Ovary (tissue), 9 donors: ENCODE data around the gene ZFYVE26. TPM values are rescaled to one million over a fixed set of nuclear protein-coding genes. Genes with fewer than 3 reads are reported as not detected.
"Not testable (repeated sequence)": the region's sequence is repeated elsewhere in the genome, so short reads cannot be mapped to it uniquely, and the experiment has no call there.

Source experiments
- DNase-seq, 5 donors: peaks; one replicate each; pipeline ENCODE4 v3.0.0-alpha.2; 2019 to 2020
- H3K27ac ChIP-seq, 2 donors: fragments of 200-600 bp; one replicate each; pipeline versions ENCODE4 v1.5.1 to v1.8.0; 2019 to 2022
- H3K27me3 ChIP-seq: fragments of 200-600 bp; one replicate; pipeline ENCODE4 v1.8.0; 2022
- H3K36me3 ChIP-seq: fragments of 200-600 bp; sonication (generic); one replicate; pipeline ENCODE4 v1.5.1; 2019
- H3K4me1 ChIP-seq: one replicate; pipeline ENCODE4 v1.8.1; 2013; ENCODE audit warnings: mild to moderate bottlenecking, moderate library complexity; ENCODE audit not compliant: insufficient read depth
- H3K4me3 ChIP-seq: fragments of 200-600 bp; sonication (generic); one replicate; pipeline ENCODE4 v1.5.1; 2017
- H3K9me3 ChIP-seq, 2 donors: fragments of 200-600 bp in 1 of 2; sonication (generic) in 1 of 2; one replicate each; pipeline versions ENCODE4 v1.5.1 to v1.8.1; 2013 to 2019; ENCODE audit warnings: mild to moderate bottlenecking in 1 of 2, moderate library complexity in 1 of 2
- EP300 ChIP-seq: sonication (generic); formaldehyde crosslinking; IDR thresholded peaks from one replicate; pipeline ENCODE4 v1.6.1; 2017; ENCODE audit warnings: antibody characterized with exemption
- POLR2A ChIP-seq: fragments of 450-650 bp; IDR thresholded peaks from one replicate; pipeline ENCODE4 v1.6.1; 2017; ENCODE audit warnings: antibody characterized with exemption, mild to moderate bottlenecking, moderate library complexity
- WGBS, 3 donors: extraction: QIAGEN DNeasy Blood & Tissue Kit in 1 of 3; methylation state at CpG; one replicate each; pipeline versions ENCODE4 v1.1.5 to v1.1.7; 2013 to 2017; 5-methylcytosine and 5-hydroxymethylcytosine counted together
- intact Hi-C, 4 donors: fragments of 100-400 bp; cut with DNase I; formaldehyde crosslinking; loops; one replicate each; pipeline versions ENCODE4 v1.11.0 to v1.15.1; 2022 to 2023
- polyA plus RNA-seq, 2 donors: library from polyadenylated mRNA; stranded (reverse); fragments of 200-250 nt in 1 of 2; fragments of 350-450 nt in 1 of 2; fragmentation: Illumina TruSeq in 1 of 2; extraction: RNeasy Lipid Tissue Mini Kit (QIAGEN cat#74804) in 1 of 2; gene quantifications; one replicate each; pipeline ENCODE4 v1.2.3, GENCODE V29; 2013 to 2014
- total RNA-seq, 7 donors: library from RNA; depleted of rRNA in 2 of 7; stranded (reverse); fragments of >200 nt in 2 of 7; fragmentation: NEBNext Ultra II Directional in 3 of 7; extraction: Animal tissue kit (Norgen Biotek cat#: 25700) in 3 of 7; gene quantifications; one replicate each; pipeline versions ENCODE4 v1.1.0 to v1.2.4, GENCODE V29; 2016 to 2023
- TF ChIP-seq, protein P1 (sequence below), 3 donors: fragments of 450-650 bp in 2 of 3; fragments of 200-600 bp in 1 of 3; IDR thresholded peaks; one replicate each; pipeline versions ENCODE4 v1.5.1 to v1.8.0; 2016 to 2022; ENCODE audit warnings: antibody characterized with exemption in 3 of 3, mild to moderate bottlenecking in 1 of 3
- donor health status: DM: no; HTN: no; CAD: no; lungs with moderate emphysema.
- donor health status: DM: no; HTN: no; CAD: no.
- donor health status: Bipolar disorder and iron deficiency.
- donor health status: DM: yes; HTN: yes; CAD: no.
- donor health status: DM: no; HTN: no; CAD: no.
- donor health status: DM: yes; HTN: yes; CAD: no.

The ZFYVE26 gene
- total and polyA plus RNA-seq, 9 donors = 6.1 to 27.0 (median 20.3) TPM

GRCh38 chr14:67719866-67720265, 96.5 kb downstream of the ZFYVE26 start:
- Histone ChIP-seq H3K4me3 (no peak overlapping the region), H3K27me3 (no peaks in the 10 kb centered on the region), H3K36me3 (no peaks in the 10 kb centered on the region), H3K4me1 (peaks cover 2% of the 10 kb centered on the region), H3K27ac (no peak overlapping the region), H3K9me3 (no peaks in the 10 kb centered on the region)
- WGBS, 3 donors = 39 to 51% (median 47%) methylated on average over 2 of the region's 2 CpGs
- intact Hi-C loops = no loop called here
- TF ChIP-seq EP300 = no peak
- TF ChIP-seq, protein P1, sequence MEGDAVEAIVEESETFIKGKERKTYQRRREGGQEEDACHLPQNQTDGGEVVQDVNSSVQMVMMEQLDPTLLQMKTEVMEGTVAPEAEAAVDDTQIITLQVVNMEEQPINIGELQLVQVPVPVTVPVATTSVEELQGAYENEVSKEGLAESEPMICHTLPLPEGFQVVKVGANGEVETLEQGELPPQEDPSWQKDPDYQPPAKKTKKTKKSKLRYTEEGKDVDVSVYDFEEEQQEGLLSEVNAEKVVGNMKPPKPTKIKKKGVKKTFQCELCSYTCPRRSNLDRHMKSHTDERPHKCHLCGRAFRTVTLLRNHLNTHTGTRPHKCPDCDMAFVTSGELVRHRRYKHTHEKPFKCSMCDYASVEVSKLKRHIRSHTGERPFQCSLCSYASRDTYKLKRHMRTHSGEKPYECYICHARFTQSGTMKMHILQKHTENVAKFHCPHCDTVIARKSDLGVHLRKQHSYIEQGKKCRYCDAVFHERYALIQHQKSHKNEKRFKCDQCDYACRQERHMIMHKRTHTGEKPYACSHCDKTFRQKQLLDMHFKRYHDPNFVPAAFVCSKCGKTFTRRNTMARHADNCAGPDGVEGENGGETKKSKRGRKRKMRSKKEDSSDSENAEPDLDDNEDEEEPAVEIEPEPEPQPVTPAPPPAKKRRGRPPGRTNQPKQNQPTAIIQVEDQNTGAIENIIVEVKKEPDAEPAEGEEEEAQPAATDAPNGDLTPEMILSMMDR (IDR thresholded peaks at IDR 0.05) = no peak
- TF ChIP-seq POLR2A = no peak
- no peak for DNase-seq

GRCh38 chr14:67719385-67719784, 97.0 kb downstream of the ZFYVE26 start:
- intact Hi-C loops, DNase-seq, H3K27ac ChIP-seq, H3K9me3 ChIP-seq, H3K27me3 ChIP-seq, H3K4me3 ChIP-seq, H3K36me3 ChIP-seq, H3K4me1 ChIP-seq: not testable (repeated sequence)
- WGBS, 3 donors = 78 to 91% (median 82%) methylated on average over 3 of the region's 3 CpGs

- intact Hi-C loops = no loop called here
- 36 to 50% (median 43%) methylated on average over 2 of the region's 2 CpGs for WGBS, 3 donors
- Histone ChIP-seq H3K27ac (no peak overlapping the region), H3K36me3 (no peaks in the 10 kb centered on the region), H3K4me3 (no peak overlapping the region), H3K4me1 (peaks cover 2% of the 10 kb centered on the region), H3K9me3 (no peaks in the 10 kb centered on the region), H3K27me3 (no peaks in the 10 kb centered on the region)
- TF ChIP-seq, protein P1 (IDR thresholded peaks at IDR 0.05) = no peak
- TF ChIP-seq POLR2A = no peak
- no peak for TF ChIP-seq EP300
- DNase-seq = no peak
Measured at GRCh38 chr14:67718265-67718664, 98.1 kb downstream of the ZFYVE26 start.

- no peaks in the 10 kb centered on the region for H3K4me1 ChIP-seq
- no peak overlapping the region for H3K4me3 ChIP-seq
- no peaks in the 10 kb centered on the region for H3K36me3 ChIP-seq
- TF ChIP-seq EP300 = no peak
- TF ChIP-seq, protein P1 (IDR thresholded peaks at IDR 0.05) = no peak
- TF ChIP-seq POLR2A = no peak
- no peak overlapping the region for H3K27ac ChIP-seq
- WGBS, 3 donors = 92 to 97% (median 96%) methylated on average over 1 of the region's 1 CpG
- DNase-seq = no peak
- intact Hi-C loops = loop anchor here in 1 of 4 donors (1.0 kb wide), 1 partner anchor 26 kb away; no protein-coding TSS in a partner anchor
- no peaks in the 10 kb centered on the region for H3K9me3 ChIP-seq
- H3K27me3 ChIP-seq = no peaks in the 10 kb centered on the region
Measured at GRCh38 chr14:67717048-67717447, 99.3 kb downstream of the ZFYVE26 start.

DNA sequence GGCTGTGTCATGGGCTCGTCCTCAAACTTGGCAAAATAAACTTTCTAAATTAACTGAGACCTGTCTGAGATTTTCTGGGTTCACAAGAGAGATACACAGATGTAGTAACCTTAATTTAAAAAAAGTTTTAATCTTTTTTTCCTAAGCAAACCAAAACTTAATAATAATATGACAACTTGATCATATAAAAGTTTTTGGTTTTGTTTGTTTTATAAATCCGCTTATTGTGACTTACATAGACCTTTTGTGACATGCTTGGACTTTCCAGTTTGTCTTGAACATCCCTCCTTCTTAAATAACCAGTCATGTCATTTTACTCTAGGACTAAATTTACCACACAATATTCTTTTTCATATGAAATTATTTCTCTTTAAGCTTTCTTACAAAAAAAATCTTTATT, 106.2 kb downstream of the ZFYVE26 start:
- H3K9me3 ChIP-seq = no peaks in the 10 kb centered on the region
- H3K4me3 ChIP-seq = no peak overlapping the region
- DNase-seq = no peak
- intact Hi-C loops = no loop called here
- H3K27ac ChIP-seq = no peak overlapping the region
- TF ChIP-seq POLR2A (no peak), EP300 (no peak)
- TF ChIP-seq, protein P1 (IDR thresholded peaks at IDR 0.05) = no peak
- H3K36me3 ChIP-seq = no peaks in the 10 kb centered on the region
- H3K4me1 ChIP-seq = no peaks in the 10 kb centered on the region
- WGBS, 3 donors = 83 to 90% (median 88%) methylated on average over 2 of the region's 2 CpGs
- no peaks in the 10 kb centered on the region for H3K27me3 ChIP-seq

- 51 to 76% (median 65%) methylated on average over 1 of the region's 1 CpG for WGBS, 3 donors
- not testable (repeated sequence) for H3K9me3 ChIP-seq, H3K4me1 ChIP-seq, H3K27ac ChIP-seq, DNase-seq, H3K4me3 ChIP-seq, H3K27me3 ChIP-seq, H3K36me3 ChIP-seq
- intact Hi-C loops = loop anchor here in 3 of 4 donors (5.0 to 10.0 kb wide), 5 partner anchors 125 to 285 kb away; no protein-coding TSS in a partner anchor
Measured at GRCh38 chr14:67709796-67710195, 106.6 kb downstream of the ZFYVE26 start.

GRCh38 chr14:67709346-67709745, 107.0 kb downstream of the ZFYVE26 start:
- not testable (repeated sequence) for H3K27ac ChIP-seq, H3K4me1 ChIP-seq, H3K27me3 ChIP-seq, H3K36me3 ChIP-seq, H3K9me3 ChIP-seq, H3K4me3 ChIP-seq, DNase-seq
- intact Hi-C loops = loop anchor here in 3 of 4 donors (5.0 to 10.0 kb wide), 5 partner anchors 125 to 285 kb away; no protein-coding TSS in a partner anchor
